Left forelimb (tissue), 1 donor: ENCODE data around the gene XIRP1.

Experiments
- DNase-seq: peaks from one replicate; pipeline ENCODE4 v3.0.0-alpha.2; 2018; ENCODE audit warnings: low spot score

XIRP1 gene

DNA sequence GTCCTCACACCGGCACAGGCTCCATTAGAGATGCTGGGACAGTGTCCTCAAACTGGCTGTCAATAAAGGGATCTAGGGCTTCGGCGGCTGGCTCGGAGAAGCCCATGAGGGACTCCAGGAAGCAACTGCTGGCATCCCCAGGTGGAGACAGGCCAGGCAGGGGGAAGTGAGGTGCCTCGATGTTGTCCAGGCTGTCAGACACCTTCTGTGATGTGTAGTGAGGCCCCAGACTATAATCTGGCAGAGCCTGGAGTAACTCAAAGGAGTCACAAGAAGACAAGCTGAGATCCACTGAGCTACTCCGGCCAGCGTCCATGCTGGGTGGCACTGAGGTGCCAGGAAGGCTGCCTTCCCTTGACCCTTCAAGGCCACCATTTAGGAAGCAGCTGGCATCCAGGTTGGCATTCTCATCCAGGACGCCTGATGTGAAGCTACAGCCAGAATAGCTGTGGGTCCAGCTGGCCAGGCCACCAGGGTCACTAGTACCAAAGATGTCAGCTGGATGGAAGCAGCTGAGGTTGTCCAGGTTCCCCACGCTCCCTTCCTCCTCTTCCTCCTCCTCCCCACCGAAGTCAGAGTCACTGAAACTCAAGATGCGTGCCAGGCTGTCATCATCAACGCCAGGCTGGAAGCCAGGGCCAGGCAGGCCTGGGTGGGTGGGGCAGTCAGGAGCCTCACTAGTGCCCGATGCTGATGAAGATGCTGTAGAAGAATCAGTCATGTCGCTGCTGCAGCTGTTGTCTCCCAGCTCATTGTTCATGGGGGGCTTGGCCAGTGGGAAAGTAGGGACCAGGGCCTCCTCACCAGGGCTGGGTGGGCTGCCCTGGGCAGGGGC is 49.1 kb downstream of the XIRP1 start:
- no peak for DNase-seq

DNA sequence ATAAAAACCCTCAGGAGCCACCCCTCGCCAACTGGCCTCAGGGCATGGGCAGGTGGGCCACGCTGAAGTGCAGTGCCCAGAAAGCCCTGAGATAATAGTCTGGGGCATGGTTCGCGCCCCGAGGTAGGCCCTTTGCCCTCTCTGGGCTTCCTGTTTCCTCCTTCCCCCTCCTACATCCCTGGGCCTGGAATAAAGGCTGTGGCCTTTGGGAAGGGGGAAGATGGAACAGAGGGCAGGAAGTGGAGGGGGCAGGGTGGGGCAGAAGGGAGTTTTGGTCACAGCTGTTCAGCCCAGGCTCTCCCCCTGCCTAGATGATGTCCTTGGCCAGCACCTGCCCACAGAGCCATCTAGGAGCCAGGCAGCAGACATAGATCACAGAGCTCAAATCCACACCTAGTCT is 50.3 kb downstream of the XIRP1 start:
- no peak for DNase-seq

DNA sequence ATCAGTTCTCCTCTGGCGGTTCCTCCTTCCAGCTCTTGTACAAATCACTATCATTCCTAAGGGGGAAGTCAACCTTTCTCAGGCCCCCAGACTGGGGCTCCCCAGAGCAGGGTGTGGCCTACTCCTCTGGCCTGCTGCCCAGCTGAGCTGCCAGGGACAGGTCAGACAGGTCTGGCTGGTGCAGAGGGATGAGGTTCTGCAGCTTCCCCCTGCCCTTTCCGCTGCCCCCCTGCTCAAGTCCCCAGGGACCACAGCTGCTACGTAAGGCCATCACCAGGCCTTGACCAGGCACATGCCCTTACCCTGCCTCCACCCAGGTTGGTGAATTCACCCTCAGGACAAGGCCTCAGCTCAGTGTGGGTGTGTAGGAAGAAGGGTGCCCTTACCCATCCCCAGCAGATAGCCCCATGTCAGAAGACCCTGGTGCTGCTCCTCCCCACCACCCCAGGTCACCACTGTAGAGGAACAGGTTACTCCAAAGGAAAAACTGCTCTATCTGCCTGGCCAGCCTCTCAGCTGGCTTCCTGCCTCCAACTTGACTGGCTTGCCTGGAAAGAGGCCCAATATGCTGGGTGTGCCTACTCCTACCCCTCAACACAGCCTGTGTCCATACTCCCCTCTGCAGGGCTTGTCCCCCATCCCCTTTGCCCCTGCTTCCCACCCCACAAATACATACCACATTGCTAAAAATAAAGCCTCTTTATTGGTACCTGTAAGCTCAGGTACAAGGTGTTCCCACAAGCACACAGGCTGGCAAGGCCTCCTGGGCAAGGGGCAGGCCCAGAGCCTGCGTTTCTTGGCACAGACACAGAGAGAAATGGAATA is 51.0 kb downstream of the XIRP1 start:
- DNase-seq = no peak

DNA sequence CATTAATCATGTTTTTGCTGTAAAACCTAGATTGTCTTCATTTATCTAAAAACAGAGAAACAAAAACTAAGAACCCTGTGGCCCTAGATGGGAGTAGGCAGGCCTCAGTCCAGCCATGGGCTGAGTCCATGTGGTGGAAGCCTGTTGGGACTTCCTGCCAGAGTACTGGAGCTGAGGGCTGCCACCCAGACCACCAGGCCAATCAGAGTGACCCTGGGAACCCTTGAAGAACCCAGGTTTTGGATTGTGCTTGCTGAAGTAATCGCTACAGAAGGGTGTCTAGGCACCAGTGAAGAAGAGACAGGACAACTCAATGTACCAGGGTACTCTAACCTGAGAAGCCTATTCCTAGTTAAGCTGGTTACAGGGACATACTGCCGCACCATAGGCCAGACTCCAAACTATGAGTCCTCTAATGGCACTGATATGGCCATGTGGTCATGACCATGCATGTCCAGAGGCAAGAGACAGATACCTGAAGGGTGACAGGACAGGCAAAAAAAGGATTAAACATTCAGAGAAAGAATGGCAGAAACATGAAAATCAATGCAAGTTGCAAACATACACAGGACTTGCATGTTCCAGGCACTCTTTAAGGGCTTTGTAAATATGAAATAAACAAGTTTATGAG is 51.9 kb downstream of the XIRP1 start:
- no peak for DNase-seq

DNA sequence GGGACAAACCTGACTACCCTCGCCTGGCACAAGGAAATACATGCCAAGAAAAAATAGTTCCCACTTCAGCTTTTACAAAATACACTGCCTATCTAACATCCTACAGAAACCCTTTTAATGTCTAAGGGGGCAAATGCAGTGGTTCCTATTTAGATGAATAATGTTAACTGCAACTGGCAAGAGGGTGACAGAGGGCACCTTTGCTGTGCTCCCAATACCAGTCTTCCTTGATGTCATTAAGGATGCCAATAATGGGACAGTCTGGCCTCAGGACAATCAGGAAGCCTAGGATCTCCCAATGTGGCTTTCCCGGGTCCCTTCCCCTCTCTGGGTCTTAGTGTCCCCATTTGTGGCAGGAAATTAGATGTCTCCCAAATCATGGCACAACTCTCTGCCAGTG is 53.0 kb downstream of the XIRP1 start:
- no peak for DNase-seq

DNA sequence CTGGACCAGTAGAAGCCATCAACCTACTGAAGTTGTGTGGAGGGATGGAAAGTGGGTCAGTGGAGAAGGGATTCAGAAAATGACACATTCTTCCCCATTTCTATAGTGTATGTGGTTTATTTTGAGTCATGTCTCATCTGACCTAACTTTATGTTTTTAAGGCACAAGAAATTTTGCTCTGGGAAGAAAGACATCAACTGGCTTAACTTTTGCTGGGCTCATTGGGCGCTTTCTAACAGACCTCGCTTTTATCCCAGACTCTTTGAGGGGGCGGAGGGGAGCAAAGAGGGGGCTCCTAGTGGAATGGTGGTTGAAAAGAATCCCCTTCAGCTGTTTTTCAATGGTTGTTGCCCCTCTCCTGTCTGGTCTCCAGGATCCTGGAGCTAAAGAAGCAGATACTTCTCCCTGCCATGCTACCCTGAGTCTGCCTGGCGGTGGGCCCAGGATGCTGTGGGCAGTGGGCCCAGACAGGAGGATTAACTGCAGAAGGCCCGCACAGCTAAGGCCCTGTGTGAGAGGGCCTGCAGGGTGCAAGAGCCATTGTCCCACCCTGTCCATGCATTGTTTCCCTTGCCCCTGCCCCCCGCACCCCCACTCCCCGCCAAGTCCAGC is 53.5 kb downstream of the XIRP1 start:
- DNase-seq = no peak

DNA sequence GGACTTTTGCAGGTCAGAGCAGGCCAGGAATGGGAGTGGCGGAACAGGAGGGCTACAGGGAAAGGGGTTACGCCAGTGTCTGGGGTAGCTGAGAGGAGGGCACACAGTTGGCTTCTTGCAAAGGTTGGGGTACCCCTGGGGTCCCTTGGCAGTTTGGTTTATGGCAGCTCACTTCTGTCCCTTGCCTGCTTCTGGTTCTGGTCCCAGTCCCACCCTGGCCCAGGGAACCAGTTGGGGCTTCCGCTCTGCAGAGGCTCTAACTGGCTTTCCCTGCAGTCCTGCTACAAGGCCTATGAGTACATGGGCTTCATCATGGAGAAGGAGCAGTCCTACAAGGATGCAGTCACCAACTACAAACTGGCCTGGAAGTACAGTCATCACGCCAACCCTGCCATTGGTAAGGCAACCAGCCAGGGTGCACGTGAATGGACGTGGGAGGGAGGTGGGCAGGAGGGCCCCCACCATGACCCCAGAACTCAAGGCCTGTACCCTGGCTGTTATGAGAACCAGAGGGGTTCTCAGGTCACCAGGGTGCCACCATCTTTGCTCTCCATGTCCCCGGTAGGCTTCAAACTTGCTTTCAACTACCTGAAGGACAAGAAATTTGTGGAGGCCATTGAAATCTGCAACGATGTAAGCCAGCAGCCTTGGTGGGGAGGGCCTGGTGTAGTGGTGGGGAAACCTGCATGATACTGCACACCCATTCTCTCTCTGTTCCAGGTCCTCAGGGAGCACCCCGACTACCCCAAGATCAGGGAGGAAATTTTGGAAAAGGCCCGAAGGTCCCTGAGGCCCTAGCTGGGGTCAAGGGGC is 54.2 kb downstream of the XIRP1 start:
- no peak for DNase-seq

DNA sequence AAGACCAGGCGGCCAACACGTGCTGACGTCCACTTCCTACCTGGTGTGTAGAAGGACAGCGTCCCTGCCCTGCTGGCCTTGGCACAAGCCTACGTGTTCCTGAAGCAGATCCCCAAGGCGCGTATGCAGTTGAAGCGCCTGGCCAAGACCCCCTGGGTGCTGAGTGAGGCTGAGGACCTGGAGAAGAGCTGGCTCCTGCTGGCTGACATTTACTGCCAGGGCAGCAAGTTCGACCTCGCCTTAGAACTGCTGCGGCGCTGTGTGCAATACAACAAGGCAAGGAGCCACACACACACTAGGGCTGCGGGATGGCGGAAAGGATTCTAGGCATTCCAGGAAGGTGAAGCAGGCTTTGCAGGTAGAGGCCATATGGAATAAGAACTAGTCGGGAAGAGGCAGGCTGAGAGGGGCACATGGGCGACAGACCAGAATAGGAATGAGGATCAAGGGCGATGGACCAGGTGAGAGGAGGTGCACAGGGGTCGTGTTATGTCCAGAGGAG is 54.9 kb downstream of the XIRP1 start:
- DNase-seq = no peak

DNA sequence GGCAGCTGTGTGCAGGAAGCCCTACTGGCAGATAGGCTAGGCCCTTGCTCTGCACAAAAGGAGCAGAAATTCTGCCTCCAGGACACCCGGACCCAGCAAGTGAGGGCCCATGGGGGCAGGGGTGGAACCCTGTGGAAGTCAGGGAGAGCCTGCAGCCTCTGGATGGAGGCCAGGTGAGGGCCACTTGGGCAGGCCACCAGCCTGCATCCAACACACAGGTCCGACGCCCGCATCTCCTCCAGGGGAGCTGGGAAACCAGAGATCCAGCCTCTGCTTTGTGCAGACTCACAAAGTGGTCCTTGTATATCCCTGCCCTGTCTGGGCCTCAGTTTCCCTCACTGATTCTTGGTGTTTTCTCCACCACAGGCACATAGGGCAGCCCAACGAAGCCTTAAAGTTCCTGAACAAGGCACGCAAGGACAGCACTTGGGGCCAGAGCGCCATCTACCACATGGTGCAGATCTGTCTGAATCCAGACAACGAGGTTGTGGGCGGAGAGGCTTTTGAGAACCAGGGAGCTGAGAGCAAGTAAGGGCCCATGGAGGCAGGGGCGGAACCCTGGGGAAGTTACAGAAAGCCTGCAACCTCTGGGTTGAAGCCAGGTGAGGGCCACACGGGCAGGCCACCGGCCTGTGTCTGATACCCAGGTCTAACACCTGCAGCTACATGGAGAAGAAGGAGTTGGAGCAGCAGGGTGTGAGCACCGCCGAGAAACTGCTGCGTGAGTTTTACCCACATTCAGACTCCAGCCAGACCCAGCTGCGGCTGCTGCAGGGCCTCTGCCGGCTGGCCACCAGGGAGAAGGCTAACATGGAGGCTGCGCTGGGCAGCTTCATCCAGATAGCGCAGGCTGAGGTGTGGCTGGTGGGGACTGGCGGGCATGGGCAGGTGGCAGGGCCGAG is 55.6 kb downstream of the XIRP1 start:
- no peak for DNase-seq

DNA sequence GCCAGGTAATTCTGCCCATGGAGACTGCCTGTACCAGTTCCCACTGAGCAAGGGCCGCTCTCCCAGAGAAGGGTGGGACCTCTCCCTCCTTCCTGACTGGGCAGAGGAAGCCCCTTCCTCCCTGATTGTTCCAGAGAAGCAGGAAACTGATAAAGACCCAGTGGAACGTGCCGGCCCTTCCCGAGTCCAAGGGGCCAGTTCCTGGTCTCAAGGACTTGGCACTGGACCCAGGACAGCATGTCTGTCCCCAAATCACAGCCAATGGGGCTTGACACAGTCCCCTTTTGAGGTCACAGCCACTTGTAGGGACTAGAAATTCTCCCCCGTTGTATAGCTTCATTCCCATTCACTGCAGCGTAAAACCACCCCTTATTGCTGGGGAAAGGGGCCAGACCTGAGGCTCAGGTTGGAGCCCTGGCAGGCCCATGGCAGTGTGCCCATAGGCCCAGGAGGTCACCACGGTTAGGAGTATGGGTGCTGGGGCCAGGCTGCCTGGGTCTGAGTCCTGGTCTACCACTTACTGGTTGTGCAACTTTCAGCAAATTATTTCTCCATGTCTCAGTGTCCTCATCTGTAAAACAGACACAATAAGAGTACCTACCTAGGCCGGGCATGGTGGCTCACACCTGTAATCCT is 57.1 kb downstream of the XIRP1 start:
- DNase-seq = no peak

DNA sequence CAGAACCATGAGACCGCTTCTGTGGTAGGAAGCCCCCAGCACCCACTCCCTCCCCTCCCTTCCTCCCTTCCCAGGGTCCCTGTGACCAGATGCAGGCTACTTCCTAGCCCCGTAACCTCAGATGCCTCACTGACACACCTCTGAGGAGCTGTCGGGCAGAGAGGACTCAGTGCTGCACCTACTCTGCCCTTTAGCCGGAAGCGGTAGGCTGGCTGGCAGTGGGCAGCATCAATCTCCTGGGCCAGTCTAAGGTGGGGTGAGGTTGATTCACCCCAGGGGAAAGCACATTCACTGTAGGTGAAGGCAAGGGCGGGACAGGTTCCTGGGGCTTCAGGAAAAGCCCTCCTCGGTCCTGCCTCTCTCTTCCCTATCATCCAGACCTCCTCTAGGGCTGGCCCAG is 58.1 kb downstream of the XIRP1 start:
- no peak for DNase-seq

DNA sequence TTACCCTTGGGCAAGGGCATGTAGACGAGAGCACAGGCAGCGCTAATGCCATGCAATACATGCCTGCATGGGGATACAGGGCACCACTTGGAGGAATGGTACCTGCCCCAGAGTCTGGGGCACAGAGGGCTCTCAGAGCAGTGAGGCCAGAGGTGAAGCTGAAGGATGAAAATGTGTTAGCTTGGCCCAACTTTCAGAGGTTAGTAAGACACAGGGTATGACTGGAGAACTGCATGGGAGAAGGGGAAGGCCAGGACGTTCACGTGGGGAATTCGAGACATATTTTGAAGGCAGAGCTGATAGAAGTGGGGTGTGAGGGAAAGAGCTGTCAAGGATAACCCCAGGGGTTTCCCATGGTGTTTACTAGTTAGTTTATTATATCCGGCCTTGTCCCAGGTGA is 58.6 kb downstream of the XIRP1 start:
- no peak for DNase-seq
